IMR-90 (cell line): ENCODE results near the gene AFTPH. TPM values are rescaled to one million over a fixed set of nuclear protein-coding genes. Genes with fewer than 3 reads are reported as not detected.

Source experiments
- ATAC-seq: fragments of 200-7000 bp; cut with Tn5 transposase; 2 replicates; pipeline ENCODE4 v1.9.1; 2020; ENCODE audit warnings: low read depth, mild to moderate bottlenecking, moderate library complexity
- BruUV-seq: library from RNA; stranded (reverse); fragments of 400-500 nt; replicated peaks from 2 replicates; lab custom pipeline; 2021; lab: Mats Ljungman, UMichigan
- CTCF ChIA-PET: fragments of 300-600 bp; formaldehyde crosslinking; extraction: SDS; loops from one replicate; lab custom pipeline; 2021; ENCODE audit warnings: antibody characterized with exemption; lab: Yijun Ruan, JAX
- POLR2A ChIA-PET: fragments of 300-600 bp; sonication (Branson Sonifier 250); formaldehyde crosslinking; loops from one replicate; lab custom pipeline; 2022; ENCODE audit warnings: antibody characterized with exemption; ENCODE audit not compliant: unreplicated experiment; lab: Charles Lee
- DNase-seq: peaks from one replicate; pipeline ENCODE4 v3.0.0; 2013
- H2AFZ ChIP-seq: replicated peaks from 2 replicates; pipeline ENCODE3; 2013; ENCODE audit warnings: low read length, mild to moderate bottlenecking; ENCODE audit not compliant: poor library complexity
- H2AK5ac ChIP-seq: 2 replicates; pipeline ENCODE4 v1.6.1; 2013; ENCODE audit warnings: low read depth, low read length, inconsistent platforms
- H2AK9ac ChIP-seq: replicated peaks from 2 replicates; pipeline ENCODE3; 2013; ENCODE audit warnings: mild to moderate bottlenecking, low read depth, low read length, moderate library complexity; ENCODE audit not compliant: poor library complexity
- H2BK120ac ChIP-seq: 2 replicates; pipeline ENCODE4 v1.6.1; 2013; ENCODE audit warnings: low read depth, low read length, inconsistent platforms
- H2BK15ac ChIP-seq: 3 replicates; pipeline ENCODE4 v1.6.1; 2013; ENCODE audit warnings: low read depth, low read length, inconsistent platforms
- H2BK20ac ChIP-seq: 2 replicates; pipeline ENCODE4 v1.6.1; 2013; ENCODE audit warnings: low read depth, mild to moderate bottlenecking, inconsistent platforms, low read length, moderate library complexity
- H2BK5ac ChIP-seq: 2 replicates; pipeline ENCODE4 v1.6.1; 2013; ENCODE audit warnings: mild to moderate bottlenecking, low read depth, low read length, inconsistent platforms; ENCODE audit not compliant: poor library complexity, severe bottlenecking
- H3K14ac ChIP-seq: replicated peaks from 2 replicates; pipeline ENCODE4 v1.6.1; 2013; ENCODE audit warnings: low read depth, low read length, inconsistent platforms
- H3K18ac ChIP-seq: 2 replicates; pipeline ENCODE4 v1.6.1; 2013; ENCODE audit warnings: low read depth, low read length, control low read depth
- H3K23ac ChIP-seq: 2 replicates; pipeline ENCODE4 v1.6.1; 2013; ENCODE audit warnings: low read depth, low read length, inconsistent platforms
- H3K27ac ChIP-seq: 2 replicates; pipeline ENCODE4 v1.5.1; 2013; ENCODE audit warnings: mild to moderate bottlenecking, control low read depth, low read length; ENCODE audit not compliant: insufficient read depth
- H3K27me3 ChIP-seq: 2 replicates; pipeline ENCODE4 v1.6.1; 2013; ENCODE audit warnings: low read length; ENCODE audit not compliant: control insufficient read depth, insufficient read depth
- H3K36me3 ChIP-seq: 2 replicates; pipeline ENCODE4 v1.6.1; 2013; ENCODE audit warnings: low read length, mixed read lengths; ENCODE audit not compliant: control insufficient read depth, insufficient read depth
- H3K4ac ChIP-seq: 2 replicates; pipeline ENCODE4 v1.6.1; 2013; ENCODE audit warnings: low read depth, low read length, inconsistent platforms
- H3K4me1 ChIP-seq: 2 replicates; pipeline ENCODE4 v1.6.1; 2013; ENCODE audit warnings: low read length, mixed read lengths; ENCODE audit not compliant: control insufficient read depth, insufficient read depth
- H3K4me2 ChIP-seq: 2 replicates; pipeline ENCODE4 v1.6.1; 2013; ENCODE audit warnings: low read depth, mild to moderate bottlenecking, control low read depth, low read length, moderate library complexity
- H3K4me3 ChIP-seq: 2 replicates; pipeline ENCODE4 v1.5.1; 2013; ENCODE audit warnings: low read depth, mild to moderate bottlenecking, control low read depth, low read length, moderate library complexity; ENCODE audit not compliant: insufficient read depth
- H3K56ac ChIP-seq: 2 replicates; pipeline ENCODE4 v1.6.1; 2013; ENCODE audit warnings: low read length, inconsistent platforms; ENCODE audit not compliant: insufficient read depth; ENCODE audit errors: extremely low read depth
- H3K79me1 ChIP-seq, 2 experiments: 2 replicates each; pipeline ENCODE4 v1.6.1; 2013; ENCODE audit warnings: low read length in 2 of 2, inconsistent platforms in 1 of 2, low read depth in 1 of 2
- H3K9ac ChIP-seq: 2 replicates; pipeline ENCODE4 v1.6.1; 2013; ENCODE audit warnings: low read depth, low read length, control low read depth
- H3K9me1 ChIP-seq: 2 replicates; pipeline ENCODE4 v1.6.1; 2013; ENCODE audit warnings: low read length, inconsistent platforms; ENCODE audit not compliant: insufficient read depth
- H3K9me3 ChIP-seq: 2 replicates; pipeline ENCODE4 v1.6.1; 2013; ENCODE audit warnings: low read length; ENCODE audit not compliant: control insufficient read depth, insufficient read depth
- H4K20me1 ChIP-seq: 2 replicates; pipeline ENCODE4 v1.6.1; 2013; ENCODE audit warnings: low read length, inconsistent platforms; ENCODE audit not compliant: insufficient read depth
- H4K5ac ChIP-seq: 2 replicates; pipeline ENCODE4 v1.6.1; 2013; ENCODE audit warnings: mild to moderate bottlenecking, low read depth, low read length, control low read depth
- H4K8ac ChIP-seq, 2 experiments: 2 replicates each; pipeline ENCODE4 v1.6.1; 2013; ENCODE audit warnings: low read depth in 2 of 2, low read length in 2 of 2, control low read depth in 1 of 2, inconsistent platforms in 1 of 2
- H4K91ac ChIP-seq: 2 replicates; pipeline ENCODE4 v1.6.1; 2013; ENCODE audit warnings: low read depth, low read length, inconsistent platforms; ENCODE audit not compliant: insufficient read depth
- BHLHE40 ChIP-seq: fragments of 150-350 bp; IDR thresholded peaks from 2 replicates; pipeline ENCODE4 v1.6.1; 2016; ENCODE audit warnings: mild to moderate bottlenecking, low read depth, low read length
- CEBPB ChIP-seq: IDR thresholded peaks from 2 replicates; pipeline ENCODE4 v1.6.1; 2012; ENCODE audit warnings: low read depth, low read length, improper control_type of control experiment
- CHD1 ChIP-seq: IDR thresholded peaks from 2 replicates; pipeline ENCODE4 v1.6.1; 2012; ENCODE audit warnings: low read depth, low read length, improper control_type of control experiment
- FOS ChIP-seq: fragments of 150-350 bp; IDR thresholded peaks from 2 replicates; pipeline ENCODE4 v1.6.1; 2016; ENCODE audit warnings: low read depth, low read length
- MAFK ChIP-seq: IDR thresholded peaks from 2 replicates; pipeline ENCODE4 v1.6.1; 2012; ENCODE audit warnings: low read depth, low read length, improper control_type of control experiment
- MAZ ChIP-seq: IDR thresholded peaks from 2 replicates; pipeline ENCODE4 v1.6.1; 2012; ENCODE audit warnings: low read depth, mild to moderate bottlenecking, low read length, improper control_type of control experiment, moderate library complexity, borderline replicate concordance
- MXI1 ChIP-seq: IDR thresholded peaks from 2 replicates; pipeline ENCODE4 v1.6.1; 2012; ENCODE audit warnings: low read depth, mild to moderate bottlenecking, low read length, moderate library complexity, borderline replicate concordance
- NFE2L2 ChIP-seq: fragments of 150-350 bp; IDR thresholded peaks from 2 replicates; pipeline ENCODE4 v1.6.1; 2016; ENCODE audit warnings: low read depth, mild to moderate bottlenecking, low read length
- POLR2A ChIP-seq: IDR thresholded peaks from 2 replicates; pipeline ENCODE4 v1.6.1; 2012; ENCODE audit warnings: mild to moderate bottlenecking, low read depth, low read length
- RAD21 ChIP-seq: IDR thresholded peaks from 2 replicates; pipeline ENCODE4 v1.6.1; 2012; ENCODE audit warnings: low read length, improper control_type of control experiment
- RCOR1 ChIP-seq: IDR thresholded peaks from 2 replicates; pipeline ENCODE4 v1.6.1; 2012; ENCODE audit warnings: mild to moderate bottlenecking, low read length, improper control_type of control experiment; ENCODE audit not compliant: insufficient replicate concordance
- RFX5 ChIP-seq: IDR thresholded peaks from 2 replicates; pipeline ENCODE4 v1.8.0; 2012; ENCODE audit warnings: low read depth, mild to moderate bottlenecking, low read length, moderate library complexity
- SMC3 ChIP-seq: fragments of 150-350 bp; IDR thresholded peaks from 2 replicates; pipeline ENCODE4 v1.6.1; 2016; ENCODE audit warnings: low read depth, mild to moderate bottlenecking, antibody characterized with exemption, low read length, moderate library complexity
- WGBS, 2 experiments: methylation state at CpG; one replicate each; pipeline versions ENCODE4 v1.1.5 to v1.1.7; 2013; ENCODE audit warnings: missing lambda C conversion rate in 2 of 2; ENCODE audit not compliant: insufficient read length in 1 of 2; ENCODE audit errors: extremely low coverage in 2 of 2; 5-methylcytosine and 5-hydroxymethylcytosine counted together
- dilution Hi-C: fragments of 300-500 bp; cut with HindIII; formaldehyde crosslinking; loops from one replicate; pipeline ENCODE4 v1.14.3; 2018; ENCODE audit warnings: low sequenced_read_pairs; ENCODE audit not compliant: unreplicated experiment
- in situ Hi-C: fragments of 300-500 bp; cut with MboI; formaldehyde crosslinking; loops from 3 replicates; pipeline ENCODE4 v1.14.3; 2019; ENCODE audit warnings: low sequenced_read_pairs, inconsistent platforms, mixed read lengths
- intact Hi-C: fragments of 100-400 bp; cut with micrococcal nuclease; formaldehyde crosslinking; loops from 2 replicates; pipeline ENCODE4 v1.10.0; 2022
- polyA plus RNA-seq, 3 experiments: library from polyadenylated mRNA; depleted of rRNA; stranded (reverse); fragments of >200 nt; gene quantifications; 2 replicates each; pipeline ENCODE4 v1.2.3, GENCODE V29; 2012; ENCODE audit warnings: low replicate concordance in 1 of 3
- total RNA-seq: library from RNA; depleted of rRNA; stranded (reverse); fragments of >200 nt; gene quantifications from 2 replicates; pipeline ENCODE4 v1.2.3, GENCODE V29; 2012
- TF ChIP-seq, protein P1 (sequence below): conservative IDR thresholded peaks from 2 replicates; pipeline ENCODE4 v1.5.1; 2012; ENCODE audit warnings: mild to moderate bottlenecking, low read depth, low read length, improper control_type of control experiment
- TF ChIP-seq, protein P2 (sequence below): fragments of 150-350 bp; IDR thresholded peaks from 2 replicates; pipeline ENCODE4 v1.6.1; 2016; ENCODE audit warnings: low read depth, mild to moderate bottlenecking, low read length, moderate library complexity, borderline replicate concordance
- TF ChIP-seq, protein P3 (sequence below): fragments of 150-350 bp; IDR thresholded peaks from 2 replicates; pipeline ENCODE4 v1.6.1; 2017; ENCODE audit warnings: mild to moderate bottlenecking, antibody characterized with exemption, low read length, low read depth

The AFTPH gene
- total and polyA plus RNA-seq, 2 of the 4 experiments (the other 2 are of a cell fraction), result 9.4 to 19.9 TPM

DNA sequence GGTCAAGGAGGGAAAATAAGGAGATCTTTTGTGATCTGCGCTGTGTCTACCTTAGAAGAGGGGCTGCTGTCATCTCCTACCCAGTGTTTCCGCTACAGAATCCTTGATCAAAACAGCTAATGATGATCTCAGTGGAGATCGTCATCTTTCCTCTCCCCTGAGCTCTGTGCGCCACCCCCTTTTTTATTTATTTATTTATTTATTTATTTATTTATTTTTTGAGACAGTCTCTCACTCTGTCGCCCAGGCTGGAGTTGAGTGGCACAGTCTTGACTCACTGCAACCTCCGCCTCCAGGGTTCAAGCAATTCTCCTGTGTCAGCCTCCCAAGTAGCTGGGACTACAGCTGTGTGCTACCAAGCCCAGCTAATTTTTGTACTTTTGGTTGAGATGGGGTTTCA lies 74.1 kb downstream of the AFTPH start:
- Histone ChIP-seq H3K79me1 (no peaks in the 10 kb centered on the region), H3K56ac (no peak overlapping the region), H4K20me1 (peaks cover 4% of the 10 kb centered on the region; the same call in 1 of the 2 replicates), H3K14ac (no peak overlapping the region), H3K23ac (no peak overlapping the region), H3K4me2 (no peak overlapping the region), H2AFZ (no peak overlapping the region), H3K27me3 (peaks cover 61% of the 10 kb centered on the region), H3K4me1 (peaks cover 5% of the 10 kb centered on the region), H2BK5ac (no peak overlapping the region), H4K5ac (no peak overlapping the region), H3K4ac (no peak overlapping the region), H3K9ac (no peak overlapping the region), H3K4me3 (no peak overlapping the region), H4K8ac (no peak overlapping the region), H2AK9ac (no peak overlapping the region), H2AK5ac (no peak overlapping the region), H2BK20ac (no peak overlapping the region), H4K91ac (no peak overlapping the region), H3K27ac (no peak overlapping the region), H3K9me3 (no peaks in the 10 kb centered on the region), H3K36me3 (0 out of 2 replicates have a peak, but pooled peaks cover under 1% of the 10 kb centered on the region), H2BK120ac (no peak overlapping the region), H3K18ac (no peak overlapping the region), H2BK15ac (no peak overlapping the region), H3K9me1 (peaks cover 7% of the 10 kb centered on the region)
- 100% methylated on average over 1 of the region's 6 CpGs; no CpG with 5 or more reads in 1 of the 2 experiments for WGBS, 2 experiments
- DNase-seq (no peak), ATAC-seq (no peak)
- CTCF ChIA-PET, result interaction anchor here (1.0 kb wide), 1 partner anchor 12 kb away, joined by 4 read pairs; no protein-coding TSS in a partner anchor
- TF ChIP-seq, protein P1, sequence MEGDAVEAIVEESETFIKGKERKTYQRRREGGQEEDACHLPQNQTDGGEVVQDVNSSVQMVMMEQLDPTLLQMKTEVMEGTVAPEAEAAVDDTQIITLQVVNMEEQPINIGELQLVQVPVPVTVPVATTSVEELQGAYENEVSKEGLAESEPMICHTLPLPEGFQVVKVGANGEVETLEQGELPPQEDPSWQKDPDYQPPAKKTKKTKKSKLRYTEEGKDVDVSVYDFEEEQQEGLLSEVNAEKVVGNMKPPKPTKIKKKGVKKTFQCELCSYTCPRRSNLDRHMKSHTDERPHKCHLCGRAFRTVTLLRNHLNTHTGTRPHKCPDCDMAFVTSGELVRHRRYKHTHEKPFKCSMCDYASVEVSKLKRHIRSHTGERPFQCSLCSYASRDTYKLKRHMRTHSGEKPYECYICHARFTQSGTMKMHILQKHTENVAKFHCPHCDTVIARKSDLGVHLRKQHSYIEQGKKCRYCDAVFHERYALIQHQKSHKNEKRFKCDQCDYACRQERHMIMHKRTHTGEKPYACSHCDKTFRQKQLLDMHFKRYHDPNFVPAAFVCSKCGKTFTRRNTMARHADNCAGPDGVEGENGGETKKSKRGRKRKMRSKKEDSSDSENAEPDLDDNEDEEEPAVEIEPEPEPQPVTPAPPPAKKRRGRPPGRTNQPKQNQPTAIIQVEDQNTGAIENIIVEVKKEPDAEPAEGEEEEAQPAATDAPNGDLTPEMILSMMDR, result no peak
- TF ChIP-seq RAD21 (no peak), POLR2A (no peak), MAZ (no peak), MXI1 (no peak), CEBPB (no peak), NFE2L2 (no peak), RFX5 (no peak), CHD1 (no peak), SMC3 (no peak), BHLHE40 (no peak), FOS (no peak), MAFK (no peak), RCOR1 (no peak)
- TF ChIP-seq, protein P2, sequence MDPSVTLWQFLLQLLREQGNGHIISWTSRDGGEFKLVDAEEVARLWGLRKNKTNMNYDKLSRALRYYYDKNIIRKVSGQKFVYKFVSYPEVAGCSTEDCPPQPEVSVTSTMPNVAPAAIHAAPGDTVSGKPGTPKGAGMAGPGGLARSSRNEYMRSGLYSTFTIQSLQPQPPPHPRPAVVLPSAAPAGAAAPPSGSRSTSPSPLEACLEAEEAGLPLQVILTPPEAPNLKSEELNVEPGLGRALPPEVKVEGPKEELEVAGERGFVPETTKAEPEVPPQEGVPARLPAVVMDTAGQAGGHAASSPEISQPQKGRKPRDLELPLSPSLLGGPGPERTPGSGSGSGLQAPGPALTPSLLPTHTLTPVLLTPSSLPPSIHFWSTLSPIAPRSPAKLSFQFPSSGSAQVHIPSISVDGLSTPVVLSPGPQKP, result no peak
- TF ChIP-seq, protein P3, sequence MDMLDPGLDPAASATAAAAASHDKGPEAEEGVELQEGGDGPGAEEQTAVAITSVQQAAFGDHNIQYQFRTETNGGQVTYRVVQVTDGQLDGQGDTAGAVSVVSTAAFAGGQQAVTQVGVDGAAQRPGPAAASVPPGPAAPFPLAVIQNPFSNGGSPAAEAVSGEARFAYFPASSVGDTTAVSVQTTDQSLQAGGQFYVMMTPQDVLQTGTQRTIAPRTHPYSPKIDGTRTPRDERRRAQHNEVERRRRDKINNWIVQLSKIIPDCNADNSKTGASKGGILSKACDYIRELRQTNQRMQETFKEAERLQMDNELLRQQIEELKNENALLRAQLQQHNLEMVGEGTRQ, result no peak
- in situ Hi-C loops (loop anchor here (5.0 to 10.0 kb wide), 3 partner anchors 279 to 977 kb away; no protein-coding TSS in a partner anchor), dilution Hi-C loops (no loop called here), intact Hi-C loops (no loop called here)
- BruUV-seq, result no TSS peak
- POLR2A ChIA-PET, result no interaction called here
